Fibroblast of lung (primary cell): ENCODE data around the gene BTG1. TPM values are rescaled to one million over a fixed set of nuclear protein-coding genes. Genes with fewer than 3 reads are reported as not detected.

Experiments used
- DNase-seq, 2 donors: peaks; one replicate each; pipeline versions ENCODE4 v3.0.0 to v3.0.0-alpha.2; 2010; ENCODE audit warnings: low read depth in 2 of 2
- H2AFZ ChIP-seq: 2 replicates; pipeline ENCODE4 v1.5.1; 2012; ENCODE audit warnings: low read length, control low read depth, inconsistent platforms
- H3K27ac ChIP-seq: 2 replicates; pipeline ENCODE4 v1.5.1; 2011; ENCODE audit warnings: low read length, control low read depth; ENCODE audit not compliant: insufficient read depth
- H3K27me3 ChIP-seq: 2 replicates; pipeline ENCODE4 v1.5.1; 2011; ENCODE audit warnings: mild to moderate bottlenecking, low read length; ENCODE audit not compliant: control insufficient read depth, insufficient read depth
- H3K36me3 ChIP-seq: 2 replicates; pipeline ENCODE4 v1.5.1; 2011; ENCODE audit warnings: low read length; ENCODE audit not compliant: control insufficient read depth, insufficient read depth
- H3K4me1 ChIP-seq: 2 replicates; pipeline ENCODE4 v1.5.1; 2011; ENCODE audit warnings: low read length; ENCODE audit not compliant: control insufficient read depth, insufficient read depth; ENCODE audit errors: extremely low read depth
- H3K4me2 ChIP-seq: 2 replicates; pipeline ENCODE4 v1.5.1; 2011; ENCODE audit warnings: low read length, control low read depth; ENCODE audit not compliant: insufficient read depth; ENCODE audit errors: extremely low read depth
- H3K4me3 ChIP-seq, 4 experiments: fragments of 200-600 bp in 1 of 4; sonication (generic) in 1 of 4; replicated peaks in 1 of 4; 2 replicates each; pipeline ENCODE4 v1.5.1; 2011 to 2016; ENCODE audit warnings: low read length in 4 of 4, low read depth in 3 of 4, mild to moderate bottlenecking in 3 of 4, control low read depth in 2 of 4, inconsistent platforms in 1 of 4, mixed read lengths in 1 of 4; ENCODE audit not compliant: insufficient read depth in 1 of 4; ENCODE audit errors: control extremely low read depth in 1 of 4
- H3K79me2 ChIP-seq: 2 replicates; pipeline ENCODE4 v1.5.1; 2012; ENCODE audit warnings: mild to moderate bottlenecking, low read length, inconsistent platforms; ENCODE audit not compliant: control insufficient read depth, insufficient read depth
- H3K9ac ChIP-seq: 2 replicates; pipeline ENCODE4 v1.5.1; 2011; ENCODE audit warnings: mild to moderate bottlenecking, low read length, control low read depth; ENCODE audit not compliant: insufficient read depth
- H3K9me3 ChIP-seq: 2 replicates; pipeline ENCODE4 v1.5.1; 2012; ENCODE audit warnings: low read depth, low read length; ENCODE audit not compliant: control insufficient read depth, insufficient read depth
- H4K20me1 ChIP-seq: 2 replicates; pipeline ENCODE4 v1.5.1; 2011; ENCODE audit warnings: low read length; ENCODE audit not compliant: control insufficient read depth, insufficient read depth; ENCODE audit errors: extremely low read depth
- CTCF ChIP-seq, 2 donors: IDR thresholded peaks in 1 of 2; conservative IDR thresholded peaks in 1 of 2; 1 replicate in 1 of 2; 2 replicates in 1 of 2; pipeline ENCODE4 v1.5.1; 2011 to 2012; ENCODE audit warnings: low read length in 2 of 2, control low read depth in 1 of 2, inconsistent platforms in 1 of 2, low read depth in 1 of 2, mild to moderate bottlenecking in 1 of 2
- EZH2 ChIP-seq: IDR thresholded peaks from 2 replicates; pipeline ENCODE4 v1.5.1; 2012; ENCODE audit warnings: low read length, control low read depth, mild to moderate bottlenecking; ENCODE audit errors: missing control alignments
- polyA plus RNA-seq, 2 donors: library from polyadenylated mRNA; depleted of rRNA in 1 of 2; stranded (reverse) in 1 of 2; unstranded in 1 of 2; fragments of >200 nt; gene quantifications; 2 replicates each; pipeline ENCODE4 v1.2.1, GENCODE V29; 2011 to 2012; ENCODE audit warnings: missing spikeins in 1 of 2
- total RNA-seq: library from RNA; depleted of rRNA; stranded (reverse); fragments of >200 nt; gene quantifications from 2 replicates; pipeline ENCODE4 v1.2.1, GENCODE V29; 2014

Gene BTG1
- total and polyA plus RNA-seq, 2 donors (not counting 1 experiment from before 2014, with no cell fraction given), result 18.2 to 23.1 TPM

- no peaks in the 10 kb centered on the region for H3K36me3 ChIP-seq
- peaks cover 63% of the 10 kb centered on the region for H3K79me2 ChIP-seq
- H4K20me1 ChIP-seq, result no peaks in the 10 kb centered on the region
- no peaks in the 10 kb centered on the region for H3K27me3 ChIP-seq
- no peaks in the 10 kb centered on the region for H3K9me3 ChIP-seq
- H3K4me2 ChIP-seq, result peak overlapping the region; percentile 38
- peak; percentile 96 to 99 for DNase-seq
- peak overlapping the region; percentile 94 for H3K9ac ChIP-seq
- H3K4me3 ChIP-seq, result peak overlapping the region; percentile 82 to 99 (median 86)
- no peaks in the 10 kb centered on the region for H3K4me1 ChIP-seq
- no peak overlapping the region for H2AFZ ChIP-seq
- TF ChIP-seq CTCF (conservative IDR thresholded peaks at IDR 0.05 in 1 of 2, IDR thresholded peaks at IDR 0.05 in 1 of 2; ENCODE audit: low read depth in 1 of 2, low read length in 2 of 2), result peak; percentile 88 to 92
- TF ChIP-seq EZH2, result no peak
- H3K27ac ChIP-seq, result peak overlapping the region; percentile 93
Observed at GRCh38 chr12:92143686-92144630, 1.7 kb downstream of the BTG1 start.

- no peak for TF ChIP-seq CTCF (conservative IDR thresholded peaks at IDR 0.05 in 1 of 2, IDR thresholded peaks at IDR 0.05 in 1 of 2; ENCODE audit: low read depth in 1 of 2, low read length in 2 of 2)
- no peak for TF ChIP-seq EZH2
- Histone ChIP-seq H3K9me3 (no peaks in the 10 kb centered on the region), H2AFZ (no peak overlapping the region), H3K27ac (peak overlapping the region; percentile 51), H3K27me3 (no peaks in the 10 kb centered on the region), H4K20me1 (no peaks in the 10 kb centered on the region), H3K4me3 (peak overlapping the region; percentile 82 to 99 (median 86)), H3K4me1 (no peaks in the 10 kb centered on the region), H3K4me2 (peak overlapping the region; percentile 38), H3K36me3 (no peaks in the 10 kb centered on the region), H3K9ac (peak overlapping the region; percentile 23), H3K79me2 (peaks cover 70% of the 10 kb centered on the region)
- DNase-seq, result peak in 1 of 2 donors; percentile 33
Observed at GRCh38 chr12:92143258-92143657, 2.4 kb downstream of the BTG1 start.

GRCh38 chr12:92142251-92142926 is 3.3 kb downstream of the BTG1 start:
- Histone ChIP-seq H3K27me3 (no peaks in the 10 kb centered on the region), H3K4me2 (peak overlapping the region; percentile 38), H3K27ac (no peak overlapping the region), H3K36me3 (no peaks in the 10 kb centered on the region), H4K20me1 (no peaks in the 10 kb centered on the region), H3K9me3 (no peaks in the 10 kb centered on the region), H3K79me2 (peaks cover 74% of the 10 kb centered on the region), H3K9ac (no peak overlapping the region), H3K4me3 (peak overlapping the region; percentile 82 to 99 (median 86)), H2AFZ (no peak overlapping the region), H3K4me1 (no peaks in the 10 kb centered on the region)
- DNase-seq, result no peak
- TF ChIP-seq CTCF (conservative IDR thresholded peaks at IDR 0.05 in 1 of 2, IDR thresholded peaks at IDR 0.05 in 1 of 2; ENCODE audit: low read depth in 1 of 2, low read length in 2 of 2) (no peak), EZH2 (no peak)
